Activated B cell treated with CpG ODN at 0.5 μM for 24 hours (primary cell): ENCODE results near the gene FDX2. TPM values are rescaled to one million over a fixed set of nuclear protein-coding genes. Genes with fewer than 3 reads are reported as not detected.

Source experiments
- ATAC-seq: fragments of 200-7000 bp; cut with Tn5 transposase; one replicate; pipeline ENCODE4 v1.10.0; 2021; ENCODE audit warnings: low read depth, mild to moderate bottlenecking, moderate library complexity
- CTCF ChIA-PET: fragments of 350-600 bp; sonication (Branson Sonifier 250); formaldehyde crosslinking; loops from one replicate; lab custom pipeline; 2021; ENCODE audit warnings: antibody characterized with exemption; lab: Charles Lee
- POLR2A ChIA-PET: fragments of 350-600 bp; sonication (Branson Sonifier 250); formaldehyde crosslinking; loops from one replicate; lab custom pipeline; 2021; ENCODE audit warnings: antibody characterized with exemption; lab: Charles Lee
- DNase-seq: peaks from one replicate; pipeline ENCODE4 v3.0.0; 2022
- H3K27ac Mint-ChIP-seq: one replicate; pipeline ENCODE4 v1.8.0; 2020; ENCODE audit warnings: mixed read lengths
- H3K27me3 Mint-ChIP-seq: one replicate; pipeline ENCODE4 v1.8.0; 2021; ENCODE audit warnings: mixed read lengths
- H3K36me3 Mint-ChIP-seq: one replicate; pipeline ENCODE4 v1.8.0; 2021; ENCODE audit warnings: low read depth, mixed read lengths
- H3K4me1 Mint-ChIP-seq: one replicate; pipeline ENCODE4 v1.8.0; 2021; ENCODE audit warnings: mixed read lengths
- H3K4me3 Mint-ChIP-seq: one replicate; pipeline ENCODE4 v1.8.0; 2020; ENCODE audit warnings: mild to moderate bottlenecking, mixed read lengths
- H3K9me3 Mint-ChIP-seq: one replicate; pipeline ENCODE4 v1.8.0; 2020; ENCODE audit warnings: mixed read lengths
- CTCF ChIP-seq: fragments of 200-600 bp; IDR thresholded peaks from one replicate; pipeline ENCODE4 v1.8.0; 2022; ENCODE audit warnings: antibody characterized with exemption, mild to moderate bottlenecking
- intact Hi-C: fragments of 100-400 bp; cut with micrococcal nuclease; formaldehyde crosslinking; loops from one replicate; pipeline ENCODE4 v1.15.1; 2024
- total RNA-seq: library from RNA; stranded (reverse); gene quantifications from 2 replicates; pipeline ENCODE4 v1.2.3, GENCODE V29; 2022

Gene FDX2
- total RNA-seq, 1 donor from 2014 or later, result 12.8 TPM

DNA sequence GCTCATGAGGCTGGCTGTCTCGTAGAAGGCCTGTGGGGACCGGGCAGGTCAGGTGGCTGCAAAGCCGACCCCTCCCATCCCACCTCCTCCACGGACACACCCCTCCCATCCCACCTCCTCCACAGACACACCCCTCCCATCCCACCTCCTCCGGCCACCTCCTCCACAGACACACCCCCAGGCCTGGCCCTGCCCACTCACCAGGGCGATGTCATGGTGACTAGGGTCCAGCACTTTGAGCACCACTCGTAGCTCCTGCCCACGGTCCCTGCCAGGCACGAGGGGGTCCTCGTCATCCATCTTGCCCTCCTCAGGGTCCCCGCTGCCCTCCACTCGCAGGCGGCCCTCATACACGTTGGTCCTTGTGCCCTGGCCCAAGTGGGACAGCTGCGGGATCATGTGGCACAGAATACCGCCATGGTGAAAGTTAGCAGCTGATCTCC, 45.8 kb upstream of the FDX2 start:
- Mint-ChIP-seq H3K36me3 (peaks cover 78% of the 10 kb centered on the region), H3K27me3 (no peaks in the 10 kb centered on the region), H3K9me3 (no peaks in the 10 kb centered on the region), H3K4me1 (no peaks in the 10 kb centered on the region), H3K4me3 (no peak overlapping the region), H3K27ac (no peak overlapping the region)
- POLR2A ChIA-PET, result no interaction called here
- no peak for ATAC-seq
- no peak for TF ChIP-seq CTCF
- no peak for DNase-seq
- intact Hi-C loops, result no loop called here
- CTCF ChIA-PET, result no interaction called here

GRCh38 chr19:10356431-10356830, 40.6 kb upstream of the FDX2 start:
- Mint-ChIP-seq H3K36me3 (peaks cover 74% of the 10 kb centered on the region), H3K4me1 (no peaks in the 10 kb centered on the region), H3K27me3 (no peaks in the 10 kb centered on the region), H3K9me3 (no peaks in the 10 kb centered on the region), H3K27ac (no peak overlapping the region), H3K4me3 (no peak overlapping the region)
- intact Hi-C loops, result no loop called here
- POLR2A ChIA-PET, result no interaction called here
- CTCF ChIA-PET, result no interaction called here
- ATAC-seq (no peak), DNase-seq (no peak)
- TF ChIP-seq CTCF, result no peak

GRCh38 chr19:10353793-10354391, 38.1 kb upstream of the FDX2 start:
- Mint-ChIP-seq H3K4me3 (no peak overlapping the region), H3K4me1 (no peaks in the 10 kb centered on the region), H3K36me3 (peaks cover 66% of the 10 kb centered on the region), H3K9me3 (no peaks in the 10 kb centered on the region), H3K27ac (no peak overlapping the region), H3K27me3 (no peaks in the 10 kb centered on the region)
- ChIA-PET POLR2A (no interaction called here), CTCF (no interaction called here)
- DNase-seq (no peak), ATAC-seq (peak; percentile 50)
- intact Hi-C loops, result no loop called here
- no peak for TF ChIP-seq CTCF

GRCh38 chr19:10352764-10353671, 37.2 kb upstream of the FDX2 start:
- Mint-ChIP-seq H3K27ac (no peak overlapping the region), H3K27me3 (no peaks in the 10 kb centered on the region), H3K36me3 (peaks cover 60% of the 10 kb centered on the region), H3K4me1 (no peaks in the 10 kb centered on the region), H3K9me3 (no peaks in the 10 kb centered on the region), H3K4me3 (no peak overlapping the region)
- intact Hi-C loops, result no loop called here
- ChIA-PET CTCF (no interaction called here), POLR2A (no interaction called here)
- ATAC-seq, result no peak
- DNase-seq, result no peak
- TF ChIP-seq CTCF, result no peak

- H3K27ac Mint-ChIP-seq, result no peak overlapping the region
- POLR2A ChIA-PET, result no interaction called here
These were observed 30.7 kb upstream of the FDX2 start for GRCh38 chr19:10346509-10346908.

More at GRCh38 chr19:10346509-10346908, 30.7 kb upstream of the FDX2 start:
- H3K9me3 Mint-ChIP-seq, result no peaks in the 10 kb centered on the region
- CTCF ChIA-PET, result no interaction called here
- DNase-seq, result no peak
- H3K36me3 Mint-ChIP-seq, result peaks cover 14% of the 10 kb centered on the region
- H3K4me3 Mint-ChIP-seq, result no peak overlapping the region
- no peak for ATAC-seq
- intact Hi-C loops, result no loop called here
- no peaks in the 10 kb centered on the region for H3K27me3 Mint-ChIP-seq
- TF ChIP-seq CTCF, result no peak
- no peaks in the 10 kb centered on the region for H3K4me1 Mint-ChIP-seq
